Right atrium auricular region (tissue), 2 donors: ENCODE results near the gene CTSE. TPM values are rescaled to one million over a fixed set of nuclear protein-coding genes. Genes with fewer than 3 reads are reported as not detected.

Experiments used
- DNase-seq: peaks from one replicate; pipeline ENCODE4 v3.0.0-alpha.2; 2019; ENCODE audit warnings: low spot score
- H3K27ac ChIP-seq, 2 donors: fragments of 200-600 bp; sonication (generic); 1 replicate in 1 of 2; 2 replicates in 1 of 2; pipeline ENCODE4 v1.5.1; 2016 to 2019
- H3K27me3 ChIP-seq, 2 donors: fragments of 200-600 bp; sonication (generic); one replicate each; pipeline versions ENCODE4 v1.5.1 to v1.6.0; 2017 to 2019
- H3K36me3 ChIP-seq: fragments of 200-600 bp; sonication (generic); one replicate; pipeline ENCODE4 v1.5.1; 2016
- H3K4me1 ChIP-seq, 2 donors: fragments of 200-600 bp; sonication (generic); one replicate each; pipeline versions ENCODE4 v1.5.1 to v1.6.0; 2017 to 2019
- H3K4me3 ChIP-seq, 2 donors: fragments of 200-600 bp; sonication (generic); 1 replicate in 1 of 2; 2 replicates in 1 of 2; pipeline ENCODE4 v1.5.1; 2017 to 2019; ENCODE audit warnings: mild to moderate bottlenecking in 1 of 2, moderate library complexity in 1 of 2
- H3K9me3 ChIP-seq, 2 donors: fragments of 200-600 bp; sonication (generic); one replicate each; pipeline ENCODE4 v1.5.1; 2019
- CTCF ChIP-seq, 2 donors: fragments of 200-600 bp; sonication (generic); IDR thresholded peaks; one replicate each; pipeline ENCODE4 v1.5.1; 2019; ENCODE audit warnings: antibody characterized with exemption in 2 of 2
- total RNA-seq, 2 donors: library from RNA; depleted of rRNA; stranded (reverse); fragments of >200 nt; gene quantifications; one replicate each; pipeline ENCODE4 v1.1.0, GENCODE V29; 2016

Gene CTSE
- total RNA-seq, result 1 to 10 TPM in 1 of 2 donors, not detected in 1; 1.1 TPM

- H3K9me3 ChIP-seq, result no peaks in the 10 kb centered on the region
Measured at GRCh38 chr1:206023695-206024094, at the start of gene CTSE. Gene CTSE, minus strand, starts transcription at chr1:206023895. Its CDS starts 104 bp downstream, at chr1:206023791.

DNA sequence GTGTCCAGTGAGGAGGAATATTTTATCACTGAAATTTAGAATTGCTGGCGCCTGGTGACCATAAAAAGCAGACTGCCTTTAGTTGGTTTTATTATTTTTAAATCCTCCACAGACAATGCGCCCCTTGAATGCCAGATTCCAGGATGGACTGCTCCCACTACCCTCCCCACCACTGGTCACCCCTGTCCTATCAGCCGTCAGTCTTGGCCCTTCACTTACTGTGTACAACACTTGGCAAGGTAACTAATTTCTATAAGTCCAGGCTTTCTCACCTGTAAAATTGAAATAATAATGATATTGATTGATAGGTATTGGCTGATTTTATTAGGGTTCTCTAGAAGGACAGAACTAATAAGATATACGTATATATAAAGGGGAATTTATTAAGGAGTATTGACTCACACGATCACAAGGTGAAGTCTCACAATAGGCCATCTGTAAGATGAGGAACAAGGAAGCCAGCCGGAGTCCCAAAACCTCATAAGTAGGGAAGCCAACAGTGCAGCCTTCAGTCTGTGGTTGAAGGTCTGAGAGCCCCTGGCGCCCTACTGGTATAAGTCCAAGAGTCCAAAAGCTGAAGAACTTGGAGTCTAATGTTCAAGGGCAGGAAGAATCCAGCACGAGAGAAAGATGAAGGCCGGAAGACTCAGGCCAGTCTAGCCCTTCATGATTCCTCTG is 47.1 kb upstream of the CTSE start:
- Histone ChIP-seq H3K27ac (no peak overlapping the region), H3K27me3 (no peaks in the 10 kb centered on the region), H3K9me3 (no peaks in the 10 kb centered on the region), H3K36me3 (no peaks in the 10 kb centered on the region), H3K4me1 (no peaks in the 10 kb centered on the region), H3K4me3 (no peak overlapping the region)
- no peak for DNase-seq
- TF ChIP-seq CTCF (IDR thresholded peaks at IDR 0.05), result no peak

More at GRCh38 chr1:206023695-206024094, at the start of gene CTSE:
- Histone ChIP-seq H3K27ac (no peak within 1 kb of the TSS), H3K4me1 (no peaks in the 10 kb centered on the region), H3K27me3 (no peaks in the 10 kb centered on the region), H3K4me3 (no peak within 1 kb of the TSS), H3K36me3 (no peaks in the 10 kb centered on the region)
- no peak for TF ChIP-seq CTCF (IDR thresholded peaks at IDR 0.05)
- no peak for DNase-seq

GRCh38 chr1:206068314-206068713 is 44.6 kb upstream of the CTSE start:
- no peak overlapping the region for H3K27ac ChIP-seq
- no peak for TF ChIP-seq CTCF (IDR thresholded peaks at IDR 0.05)
- no peaks in the 10 kb centered on the region for H3K36me3 ChIP-seq
- no peaks in the 10 kb centered on the region for H3K27me3 ChIP-seq
- no peaks in the 10 kb centered on the region for H3K4me1 ChIP-seq
- no peak overlapping the region for H3K4me3 ChIP-seq
- no peaks in the 10 kb centered on the region for H3K9me3 ChIP-seq
- no peak for DNase-seq

DNA sequence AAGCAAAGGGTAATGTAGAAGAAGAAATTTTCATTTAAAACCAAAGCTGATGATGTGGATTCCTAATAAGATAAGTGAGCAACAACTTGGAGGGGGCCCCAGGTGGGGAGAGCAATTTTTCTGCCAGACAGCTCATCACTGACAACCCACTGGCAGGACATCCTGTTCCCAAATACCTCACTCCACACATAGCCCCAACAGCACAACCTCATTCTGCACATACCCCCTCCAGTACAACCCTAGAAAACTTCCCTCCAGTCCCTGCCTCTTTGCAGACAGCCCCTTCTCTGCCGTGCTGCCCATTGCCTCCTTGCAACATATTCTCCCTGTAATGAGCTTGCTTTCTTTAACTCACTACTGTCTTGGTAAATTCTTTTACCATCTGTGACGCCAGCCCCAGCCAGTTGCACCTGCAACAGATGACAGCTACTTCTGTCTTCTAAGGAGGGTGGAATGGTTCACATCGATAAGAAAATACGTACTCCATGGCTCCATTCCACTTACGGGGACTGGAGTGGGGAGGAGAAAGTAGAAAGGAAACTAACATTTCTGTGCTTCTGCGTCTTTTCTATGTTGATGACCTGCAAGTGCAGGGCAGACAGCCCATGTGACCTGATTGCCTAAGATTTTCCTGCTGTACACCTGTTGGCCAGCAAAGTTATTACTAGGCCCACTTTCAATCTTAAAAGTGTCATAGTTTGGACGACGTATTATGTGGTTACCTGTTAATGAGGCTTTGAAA is 44.0 kb upstream of the CTSE start:
- H3K36me3 ChIP-seq, result no peaks in the 10 kb centered on the region

GRCh38 chr1:206066479-206067171 is 42.9 kb upstream of the CTSE start:
- Histone ChIP-seq H3K4me1 (no peaks in the 10 kb centered on the region), H3K4me3 (no peak overlapping the region), H3K27me3 (no peaks in the 10 kb centered on the region), H3K9me3 (no peaks in the 10 kb centered on the region), H3K36me3 (no peaks in the 10 kb centered on the region), H3K27ac (peak overlapping the region in 1 of 2 donors; percentile 36)
- no peak for DNase-seq
- TF ChIP-seq CTCF (IDR thresholded peaks at IDR 0.05), result no peak

More for the DNA sequence above, 44.0 kb upstream of the CTSE start:
- no peak overlapping the region for H3K4me3 ChIP-seq
- H3K9me3 ChIP-seq, result no peaks in the 10 kb centered on the region
- no peak for TF ChIP-seq CTCF (IDR thresholded peaks at IDR 0.05)
- peak overlapping the region in 1 of 2 donors; percentile 3 for H3K27ac ChIP-seq
- no peak for DNase-seq
- H3K4me1 ChIP-seq, result no peaks in the 10 kb centered on the region
- H3K27me3 ChIP-seq, result no peaks in the 10 kb centered on the region
